ENCODE data around the gene LPP. TPM values are rescaled to one million over a fixed set of nuclear protein-coding genes. Genes with fewer than 3 reads are reported as not detected.
"Not testable (repeated sequence)": the region's sequence is repeated elsewhere in the genome, so short reads cannot be mapped to it uniquely, and the experiment has no call there.

The LPP gene
- total RNA-seq, 8 experiments from 2014 or later = 6.0 to 77.8 (median 15.4) TPM

GRCh38 chr3:188125076-188125475 is 28.9 kb upstream of the LPP start:
- in situ Hi-C loops (cut with MboI; ENCODE audit: low pct_unique_long_range_greater_than_20kb in 2 of 9, low sequenced_read_pairs in 9 of 9, unreplicated experiment in 9 of 9) = no loop called here
- no peak for ATAC-seq (replicated peaks in 6 of 8)
- H3K4me1 ChIP-seq (replicated peaks in 1 of 2) = no peaks in the 10 kb centered on the region
- H3K27ac ChIP-seq = no peak overlapping the region
- no peak overlapping the region for H3K4me3 ChIP-seq
- WGBS, 10 experiments = 0 to 92% (median 60%) methylated on average over 1 to 2 of the region's 3 CpGs; no CpG with 5 or more reads in 5 of the 10 experiments

DNA sequence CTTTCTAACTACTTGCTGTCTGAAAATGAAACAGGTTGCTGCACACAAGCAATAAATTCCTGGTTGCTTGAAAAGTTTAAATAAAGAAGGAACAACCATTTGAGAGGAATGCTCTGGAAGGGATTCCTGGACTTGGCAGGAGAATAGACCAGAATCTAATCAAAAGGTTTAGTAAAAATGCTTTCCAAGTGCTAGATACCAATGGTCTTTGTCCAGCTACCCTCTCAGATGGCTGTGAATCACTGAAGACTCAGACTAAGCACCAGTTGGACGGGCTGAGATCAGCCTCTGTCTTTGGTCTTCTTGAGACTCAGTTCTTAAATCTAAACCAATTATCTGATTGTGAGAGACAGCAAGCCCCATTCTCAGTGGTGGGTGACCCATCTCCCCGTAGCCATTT is 27.7 kb upstream of the LPP start:
- no peaks in the 10 kb centered on the region for H3K4me1 ChIP-seq (replicated peaks in 1 of 2)
- WGBS, 10 experiments = 47 to 100% (median 90%) methylated on average over 1 to 2 of the region's 2 CpGs; no CpG with 5 or more reads in 3 of the 10 experiments
- in situ Hi-C loops (cut with MboI; ENCODE audit: low pct_unique_long_range_greater_than_20kb in 2 of 9, low sequenced_read_pairs in 9 of 9, unreplicated experiment in 9 of 9) = no loop called here
- H3K27ac ChIP-seq = no peak overlapping the region
- no peak for ATAC-seq (replicated peaks in 6 of 8)
- no peak overlapping the region for H3K4me3 ChIP-seq

DNA sequence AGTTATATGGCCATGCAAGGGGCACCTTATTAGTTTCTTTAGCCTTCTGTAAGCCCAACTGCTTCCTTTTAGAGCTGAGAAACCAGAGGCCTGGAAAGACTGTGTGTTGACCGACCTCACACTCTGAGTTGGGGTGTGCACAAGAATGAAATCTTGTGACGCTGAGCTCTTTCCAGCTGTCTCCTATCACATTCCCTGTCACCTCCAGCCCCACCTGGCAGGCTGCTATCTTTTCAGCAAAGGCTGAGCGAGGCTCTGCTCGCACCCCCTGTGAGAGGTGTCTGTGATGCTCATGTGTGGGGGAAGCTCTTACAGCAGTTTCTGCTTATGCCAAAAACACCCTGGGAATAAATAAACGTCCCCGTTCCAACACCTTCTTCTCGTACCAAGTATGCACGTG is 27.0 kb upstream of the LPP start:
- no peak overlapping the region for H3K27ac ChIP-seq
- no peaks in the 10 kb centered on the region for H3K4me1 ChIP-seq (replicated peaks in 1 of 2)
- WGBS, 10 experiments = 78 to 100% (median 92%) methylated on average over 1 to 7 of the region's 8 CpGs; no CpG with 5 or more reads in 1 of the 10 experiments
- no peak for ATAC-seq (replicated peaks in 6 of 8)
- in situ Hi-C loops (cut with MboI; ENCODE audit: low pct_unique_long_range_greater_than_20kb in 2 of 9, low sequenced_read_pairs in 9 of 9, unreplicated experiment in 9 of 9) = no loop called here
- no peak overlapping the region for H3K4me3 ChIP-seq

DNA sequence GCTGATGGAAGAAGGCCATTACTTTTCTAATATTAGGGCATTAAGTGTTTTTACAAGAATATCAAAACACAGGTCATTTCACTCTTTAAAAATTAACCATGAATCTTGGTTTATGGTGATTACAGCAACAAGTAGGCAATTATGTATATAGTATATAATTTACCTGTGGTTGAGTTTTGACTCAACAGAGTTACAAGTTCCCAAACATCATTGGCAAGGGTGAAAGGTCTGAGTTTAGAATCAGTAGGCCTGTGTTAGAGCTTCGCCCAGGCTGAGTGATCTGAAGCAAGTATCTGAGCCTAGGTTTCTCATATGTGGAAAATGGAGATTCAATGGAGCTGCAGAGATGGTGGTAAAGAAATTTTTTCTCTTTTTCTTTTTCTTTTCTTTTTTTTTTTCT is 25.1 kb upstream of the LPP start:
- no peak for ATAC-seq (replicated peaks in 6 of 8)
- Histone ChIP-seq H3K4me1 (replicated peaks in 1 of 2) (no peaks in the 10 kb centered on the region), H3K4me3 (no peak overlapping the region), H3K27ac (no peak overlapping the region)
- in situ Hi-C loops (cut with MboI; ENCODE audit: low pct_unique_long_range_greater_than_20kb in 2 of 9, low sequenced_read_pairs in 9 of 9, unreplicated experiment in 9 of 9) = no loop called here
- 67 to 100% (median 80%) methylated on average over 1 of the region's 1 CpG; no CpG with 5 or more reads in 3 of the 10 experiments for WGBS, 10 experiments

DNA sequence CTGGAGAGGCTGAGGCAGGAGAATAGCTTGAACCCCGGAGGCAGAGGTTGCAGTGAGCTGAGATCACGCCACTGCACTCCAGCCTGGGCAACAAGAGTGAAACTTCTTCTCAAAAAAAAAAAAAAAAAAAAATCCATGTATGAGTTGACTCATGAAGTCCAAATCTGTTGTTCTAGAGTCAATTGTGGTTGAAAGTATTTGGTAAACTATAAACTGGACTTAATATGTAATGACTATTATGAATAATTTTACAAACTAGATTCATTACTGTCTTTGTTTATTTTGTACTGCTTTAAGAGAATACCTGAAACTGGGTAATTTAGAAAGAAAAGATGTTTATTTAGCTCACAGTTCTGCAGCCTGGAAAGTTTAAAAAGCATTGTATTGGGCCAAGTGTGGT is 22.9 kb upstream of the LPP start:
- in situ Hi-C loops (cut with MboI; ENCODE audit: low pct_unique_long_range_greater_than_20kb in 2 of 9, low sequenced_read_pairs in 9 of 9, unreplicated experiment in 9 of 9); ATAC-seq (replicated peaks in 6 of 8); H3K27ac ChIP-seq; H3K4me1 ChIP-seq (replicated peaks in 1 of 2); H3K4me3 ChIP-seq: not testable (repeated sequence)
- 67 to 100% (median 100%) methylated on average over 1 to 2 of the region's 2 CpGs; no CpG with 5 or more reads in 5 of the 10 experiments for WGBS, 10 experiments

DNA sequence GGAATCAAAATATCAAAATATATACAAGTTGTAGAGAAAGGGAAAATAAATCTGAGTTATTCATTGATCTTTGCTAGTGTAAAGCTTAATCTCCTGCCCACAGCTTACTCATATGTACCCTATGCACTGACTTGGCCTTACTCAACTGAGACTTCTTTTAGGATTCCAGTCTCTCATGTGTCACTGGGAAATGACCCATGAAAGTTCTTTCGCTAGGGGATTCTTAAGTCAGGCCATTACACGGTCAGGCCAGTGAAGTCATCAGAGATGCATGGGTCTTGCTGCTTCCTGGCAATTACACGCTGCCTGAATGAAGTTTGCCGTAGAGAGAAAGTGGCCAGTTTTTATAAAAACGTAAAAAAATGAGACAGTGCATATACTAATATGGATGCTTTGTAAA is 20.7 kb upstream of the LPP start:
- Histone ChIP-seq H3K4me1 (replicated peaks in 1 of 2) (no peaks in the 10 kb centered on the region), H3K4me3 (no peak overlapping the region), H3K27ac (no peak overlapping the region)
- in situ Hi-C loops (cut with MboI; ENCODE audit: low pct_unique_long_range_greater_than_20kb in 2 of 9, low sequenced_read_pairs in 9 of 9, unreplicated experiment in 9 of 9) = no loop called here
- no peak for ATAC-seq (replicated peaks in 6 of 8)
- WGBS, 10 experiments = 25 to 100% (median 90%) methylated on average over 1 to 5 of the region's 5 CpGs; no CpG with 5 or more reads in 1 of the 10 experiments

DNA sequence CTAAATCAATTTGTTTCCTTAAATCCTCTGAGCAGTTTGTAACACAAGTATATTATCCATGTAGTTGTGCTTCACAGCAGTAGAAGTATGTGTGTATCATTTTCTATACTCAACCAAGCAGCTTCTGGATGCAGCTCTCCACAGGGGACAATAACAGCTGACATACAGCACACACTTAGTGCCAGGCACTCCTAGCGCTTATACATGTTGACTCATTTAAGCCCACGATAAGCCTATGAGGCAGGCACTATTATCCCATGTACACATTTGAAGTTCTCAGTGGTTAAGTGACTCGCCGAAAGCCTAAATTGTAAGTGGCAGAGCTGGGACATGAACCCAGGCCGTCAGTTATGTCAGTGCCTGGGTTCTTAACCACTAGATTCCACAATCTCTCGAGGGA is 20.3 kb upstream of the LPP start:
- H3K4me3 ChIP-seq = no peak overlapping the region
- peaks cover 0 to 2% of the 10 kb centered on the region in 2 donors for H3K4me1 ChIP-seq (replicated peaks in 1 of 2)
- no peak for ATAC-seq (replicated peaks in 6 of 8)
- no peak overlapping the region for H3K27ac ChIP-seq
- 33 to 92% (median 80%) methylated on average over 1 to 5 of the region's 6 CpGs; no CpG with 5 or more reads in 1 of the 10 experiments for WGBS, 10 experiments
- in situ Hi-C loops (cut with MboI; ENCODE audit: low pct_unique_long_range_greater_than_20kb in 2 of 9, low sequenced_read_pairs in 9 of 9, unreplicated experiment in 9 of 9) = no loop called here

DNA sequence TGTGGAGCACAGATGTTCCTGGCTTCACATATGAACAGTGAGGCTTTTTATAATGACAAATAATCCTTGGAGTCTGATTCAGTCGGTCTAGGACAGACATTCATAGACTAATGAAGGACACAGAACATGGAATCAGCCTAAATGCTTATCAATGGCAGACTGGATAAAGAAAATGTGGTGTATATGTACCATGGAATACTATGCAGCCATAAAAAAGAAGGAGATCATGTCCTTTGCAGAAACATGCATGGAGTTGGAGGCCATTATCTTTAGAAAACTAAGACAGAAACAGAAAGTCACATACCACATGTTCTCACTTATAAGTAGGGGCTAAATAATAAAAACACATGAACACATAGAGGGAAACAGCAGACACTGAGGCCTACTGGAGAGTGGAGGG is 19.9 kb upstream of the LPP start:
- H3K4me3 ChIP-seq = no peak overlapping the region
- in situ Hi-C loops (cut with MboI; ENCODE audit: low pct_unique_long_range_greater_than_20kb in 2 of 9, low sequenced_read_pairs in 9 of 9, unreplicated experiment in 9 of 9) = no loop called here
- peaks cover 0 to 4% of the 10 kb centered on the region in 2 donors for H3K4me1 ChIP-seq (replicated peaks in 1 of 2)
- no peak overlapping the region for H3K27ac ChIP-seq
- 14 to 88% (median 80%) methylated on average over 1 of the region's 1 CpG; no CpG with 5 or more reads in 3 of the 10 experiments for WGBS, 10 experiments
- ATAC-seq (replicated peaks in 6 of 8) = no peak

DNA sequence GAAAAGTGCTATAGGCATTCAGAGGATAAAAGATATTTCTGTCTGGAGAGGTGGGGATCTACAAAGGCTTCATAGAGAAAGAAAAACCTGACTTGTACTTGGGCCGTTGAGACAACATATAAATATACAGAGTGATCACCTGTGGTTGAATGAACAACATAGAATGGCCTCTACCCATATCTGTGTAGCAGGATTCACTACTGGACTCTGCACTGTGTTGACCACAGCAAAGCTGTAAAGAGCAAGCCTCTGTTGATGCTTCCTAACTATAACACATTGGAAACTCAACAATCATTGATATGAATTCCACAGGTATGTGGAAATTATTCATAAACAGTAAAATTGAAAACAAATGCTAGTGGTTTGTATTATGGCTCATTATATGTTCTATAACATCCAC is 19.1 kb upstream of the LPP start:
- ATAC-seq (replicated peaks in 6 of 8) = no peak
- in situ Hi-C loops (cut with MboI; ENCODE audit: low pct_unique_long_range_greater_than_20kb in 2 of 9, low sequenced_read_pairs in 9 of 9, unreplicated experiment in 9 of 9) = no loop called here
- H3K4me3 ChIP-seq = no peak overlapping the region
- WGBS, 10 experiments = 0 to 100% (median 93%) methylated on average over 1 of the region's 1 CpG; no CpG with 5 or more reads in 4 of the 10 experiments
- no peak overlapping the region for H3K27ac ChIP-seq
- peaks cover 0 to 4% of the 10 kb centered on the region in 2 donors for H3K4me1 ChIP-seq (replicated peaks in 1 of 2)

GRCh38 chr3:188135271-188135670 is 18.7 kb upstream of the LPP start:
- no peak overlapping the region for H3K27ac ChIP-seq
- 58 to 100% (median 90%) methylated on average over 1 to 5 of the region's 5 CpGs; no CpG with 5 or more reads in 1 of the 10 experiments for WGBS, 10 experiments
- peaks cover 0 to 4% of the 10 kb centered on the region in 2 donors for H3K4me1 ChIP-seq (replicated peaks in 1 of 2)
- in situ Hi-C loops (cut with MboI; ENCODE audit: low pct_unique_long_range_greater_than_20kb in 2 of 9, low sequenced_read_pairs in 9 of 9, unreplicated experiment in 9 of 9) = no loop called here
- no peak for ATAC-seq (replicated peaks in 6 of 8)
- no peak overlapping the region for H3K4me3 ChIP-seq

- H3K27ac ChIP-seq = no peak overlapping the region
- peaks cover 0 to 4% of the 10 kb centered on the region in 2 donors for H3K4me1 ChIP-seq (replicated peaks in 1 of 2)
- ATAC-seq (replicated peaks in 6 of 8) = no peak
- H3K4me3 ChIP-seq = no peak overlapping the region
- 67 to 100% (median 67%) methylated on average over 1 of the region's 1 CpG; no CpG with 5 or more reads in 5 of the 10 experiments for WGBS, 10 experiments
- in situ Hi-C loops (cut with MboI; ENCODE audit: low pct_unique_long_range_greater_than_20kb in 2 of 9, low sequenced_read_pairs in 9 of 9, unreplicated experiment in 9 of 9) = no loop called here
Measured at GRCh38 chr3:188137051-188137450, 16.9 kb upstream of the LPP start.

DNA sequence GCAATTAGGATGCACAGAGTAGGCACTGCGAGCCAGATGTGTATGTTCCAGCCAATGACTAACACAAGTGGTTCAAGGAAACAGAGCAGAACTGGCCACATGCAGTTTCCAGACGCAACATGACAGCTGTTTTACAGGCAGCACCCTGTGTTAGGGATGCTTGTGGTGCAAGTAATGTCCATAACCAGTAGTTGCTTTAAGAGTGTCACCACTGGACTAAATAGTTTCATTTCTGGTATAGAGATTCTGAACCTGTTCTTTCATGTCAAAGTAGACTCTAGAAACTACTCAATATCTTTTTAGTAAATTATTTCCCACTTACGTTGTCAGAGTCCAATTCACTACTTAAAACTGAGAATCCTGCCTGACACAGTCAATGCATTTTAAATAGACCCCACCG is 14.5 kb upstream of the LPP start:
- Histone ChIP-seq H3K4me3 (no peak overlapping the region), H3K27ac (no peak overlapping the region), H3K4me1 (replicated peaks in 1 of 2) (peaks cover 0 to 4% of the 10 kb centered on the region in 2 donors)
- ATAC-seq (replicated peaks in 6 of 8) = no peak
- in situ Hi-C loops (cut with MboI; ENCODE audit: low pct_unique_long_range_greater_than_20kb in 2 of 9, low sequenced_read_pairs in 9 of 9, unreplicated experiment in 9 of 9) = no loop called here
- 48 to 100% (median 88%) methylated on average over 1 to 3 of the region's 4 CpGs; no CpG with 5 or more reads in 1 of the 10 experiments for WGBS, 10 experiments

- Histone ChIP-seq H3K27ac (no peak overlapping the region), H3K4me3 (no peak overlapping the region), H3K4me1 (replicated peaks in 1 of 2) (no peaks in the 10 kb centered on the region)
- no peak for ATAC-seq (replicated peaks in 6 of 8)
- WGBS, 10 experiments = 10 to 92% (median 83%) methylated on average over 1 to 2 of the region's 2 CpGs; no CpG with 5 or more reads in 7 of the 10 experiments
- in situ Hi-C loops (cut with MboI; ENCODE audit: low pct_unique_long_range_greater_than_20kb in 2 of 9, low sequenced_read_pairs in 9 of 9, unreplicated experiment in 9 of 9) = no loop called here
Measured at GRCh38 chr3:188146219-188146618, 7.7 kb upstream of the LPP start.

GRCh38 chr3:188147782-188148181 is 6.2 kb upstream of the LPP start:
- ATAC-seq (replicated peaks in 6 of 8) = no peak
- in situ Hi-C loops (cut with MboI; ENCODE audit: low pct_unique_long_range_greater_than_20kb in 2 of 9, low sequenced_read_pairs in 9 of 9, unreplicated experiment in 9 of 9) = no loop called here

More at GRCh38 chr3:188147782-188148181, 6.2 kb upstream of the LPP start:
- Histone ChIP-seq H3K27ac (no peak overlapping the region), H3K4me3 (no peak overlapping the region), H3K4me1 (replicated peaks in 1 of 2) (peaks cover 0 to 4% of the 10 kb centered on the region in 2 donors)
- 56 to 96% (median 76%) methylated on average over 2 to 3 of the region's 3 CpGs; no CpG with 5 or more reads in 1 of the 10 experiments for WGBS, 10 experiments
